HG03571 (cell line): ENCODE results near the gene MVB12B.

Source experiments
- ATAC-seq: cut with Tn5 transposase; IDR thresholded peaks from one replicate; pipeline ENCODE4 v1.9.1; 2021; ENCODE audit not compliant: unreplicated experiment

MVB12B gene

GRCh38 chr9:126329476-126330275, 3.0 kb downstream of the MVB12B start:
- ATAC-seq = no peak

- ATAC-seq = no peak
Observed at GRCh38 chr9:126330536-126330935, 3.9 kb downstream of the MVB12B start.

- ATAC-seq = no peak
Observed at GRCh38 chr9:126331964-126332748, 5.5 kb downstream of the MVB12B start.

DNA sequence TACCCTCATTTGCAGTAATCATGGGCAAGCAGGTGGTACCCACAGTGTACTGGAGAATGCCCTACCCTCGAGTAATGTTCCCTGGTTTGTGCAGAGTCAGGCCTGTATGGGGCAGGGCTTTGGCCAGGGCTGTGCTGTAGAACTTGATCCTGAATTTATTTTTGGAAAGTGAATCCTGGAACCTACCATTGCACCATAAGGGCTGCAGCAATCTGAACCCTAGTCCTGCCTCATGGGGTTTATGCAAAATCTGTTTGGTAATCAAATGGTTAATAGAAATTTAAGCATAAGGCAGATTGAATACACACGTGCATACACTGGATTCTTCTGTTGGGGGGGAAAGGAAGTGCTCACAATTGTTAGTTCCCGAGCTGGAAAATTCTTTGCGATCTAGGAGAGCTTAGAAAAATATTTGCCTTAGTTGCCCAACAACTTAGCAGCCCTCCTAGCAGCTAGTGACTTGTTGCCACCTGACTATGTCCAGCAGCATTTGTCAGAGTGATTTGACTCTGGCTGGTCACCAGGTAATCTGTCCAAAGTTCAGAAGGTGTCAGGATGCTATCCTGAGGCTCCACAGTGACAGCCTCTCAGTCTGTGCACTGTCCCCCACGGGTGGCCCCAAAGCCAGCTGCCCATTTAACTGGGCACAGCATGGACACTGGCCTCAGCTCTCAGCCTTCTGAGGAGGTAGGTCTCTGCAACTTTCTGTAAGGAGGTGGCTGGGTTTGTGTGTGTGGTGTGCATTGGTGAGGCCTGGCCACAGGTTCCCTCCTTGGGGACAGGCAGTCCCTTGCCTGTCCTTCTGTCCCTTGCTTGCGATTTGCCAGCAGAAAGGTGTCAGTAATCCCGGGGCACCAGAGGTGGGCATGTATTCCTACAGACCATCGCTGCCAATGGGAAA, 8.3 kb downstream of the MVB12B start:
- ATAC-seq = no peak

- ATAC-seq = no peak
Observed at GRCh38 chr9:126335837-126336735, 9.5 kb downstream of the MVB12B start.

DNA sequence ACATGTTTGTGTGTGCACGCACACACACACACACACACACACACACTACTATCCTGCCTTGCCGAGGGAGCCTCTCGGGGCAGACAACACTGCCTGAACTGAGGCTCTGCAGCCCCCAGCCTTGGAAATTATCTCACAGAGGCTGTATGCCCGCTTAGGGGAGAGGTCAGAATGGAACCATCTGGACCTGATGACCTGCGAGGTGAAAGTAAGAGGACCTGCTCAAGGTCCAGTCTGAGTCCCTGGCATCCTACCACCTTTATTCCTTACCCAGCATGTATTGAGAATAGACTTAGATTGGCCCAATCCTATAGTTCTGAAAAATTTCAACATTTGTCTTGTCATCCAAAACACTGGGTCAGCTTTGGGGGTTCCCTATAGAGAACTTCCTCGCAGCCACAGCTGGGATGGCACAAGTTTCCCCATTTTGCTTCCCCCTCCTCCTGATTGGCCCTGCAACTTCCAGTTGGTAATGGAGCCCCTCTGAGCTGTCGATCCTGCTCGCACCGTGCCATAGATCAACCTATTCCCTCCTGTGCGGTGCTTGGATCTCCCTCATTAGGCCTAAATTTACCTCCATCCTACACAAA, 10.2 kb downstream of the MVB12B start:
- no peak for ATAC-seq

DNA sequence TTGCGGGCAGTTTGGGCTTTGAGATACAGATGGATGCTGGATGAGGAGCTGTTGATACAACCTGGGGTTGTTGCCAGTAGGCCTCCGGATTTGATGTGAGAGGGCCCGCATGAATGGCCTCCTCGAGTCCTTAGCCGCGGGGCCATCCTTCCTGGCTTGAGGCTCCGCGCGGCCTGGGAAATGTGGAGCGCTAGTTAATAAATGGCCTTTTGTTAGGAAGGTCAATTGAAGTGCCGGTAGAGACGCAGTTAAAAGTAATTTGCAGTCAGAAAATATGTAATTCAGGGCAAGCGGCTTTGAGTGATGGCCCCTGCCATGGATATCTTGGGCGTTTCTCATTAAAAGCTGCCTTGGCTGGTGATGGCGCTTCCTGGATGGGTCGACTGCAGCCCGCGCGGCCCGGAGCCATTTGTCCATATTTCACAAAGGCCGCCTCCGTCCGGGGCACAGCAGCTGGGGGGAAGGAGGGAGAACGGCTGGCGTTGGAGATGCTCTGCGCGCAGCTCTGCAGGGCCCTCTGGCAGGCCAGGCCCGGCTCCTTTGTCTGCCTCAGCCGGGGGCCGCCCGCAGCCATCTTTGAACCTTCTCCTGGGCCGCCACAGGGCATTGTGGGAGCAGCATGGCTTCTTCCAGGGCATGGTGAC, 11.2 kb downstream of the MVB12B start:
- ATAC-seq = no peak

- ATAC-seq = no peak
Observed at GRCh38 chr9:126338945-126339344, 12.3 kb downstream of the MVB12B start.

DNA sequence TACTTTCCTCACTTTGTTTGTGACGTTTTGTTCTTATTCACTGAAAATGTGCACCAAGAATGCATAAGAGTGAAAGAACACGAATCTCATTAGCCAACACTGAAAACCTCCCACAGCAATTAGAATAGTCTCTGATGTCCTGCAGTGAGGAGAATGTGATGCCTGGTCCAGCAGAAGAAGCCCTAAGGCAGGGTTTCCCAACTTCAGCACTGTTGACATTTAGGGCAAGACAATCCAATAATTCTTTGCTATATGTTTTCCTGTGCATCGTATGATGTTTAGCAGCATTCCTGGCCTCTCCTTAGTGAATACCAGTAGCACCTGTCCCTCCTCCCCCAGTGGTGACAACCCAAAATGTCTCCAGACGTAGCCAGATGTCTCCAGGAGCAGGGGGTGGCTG, 14.8 kb downstream of the MVB12B start:
- ATAC-seq = no peak

DNA sequence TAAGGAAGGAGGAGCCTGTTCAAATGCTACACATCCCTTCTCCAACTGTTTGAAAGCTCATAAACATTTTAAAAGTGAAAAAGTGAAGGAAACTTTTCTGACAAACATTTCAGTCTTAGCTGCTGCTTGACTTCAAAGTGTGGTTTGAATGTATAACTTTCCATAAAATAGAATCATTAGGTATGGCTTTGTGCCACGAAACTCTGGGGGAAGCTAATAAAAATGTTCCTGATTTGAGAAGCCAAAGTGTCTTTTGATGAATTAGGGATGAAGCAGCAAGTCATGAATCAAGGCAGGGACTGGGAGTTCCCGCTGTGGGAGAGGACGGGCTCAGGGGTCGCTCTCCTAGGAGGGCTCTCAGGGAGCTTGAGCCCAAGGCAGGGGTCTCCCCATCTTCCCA, 15.3 kb downstream of the MVB12B start:
- no peak for ATAC-seq

DNA sequence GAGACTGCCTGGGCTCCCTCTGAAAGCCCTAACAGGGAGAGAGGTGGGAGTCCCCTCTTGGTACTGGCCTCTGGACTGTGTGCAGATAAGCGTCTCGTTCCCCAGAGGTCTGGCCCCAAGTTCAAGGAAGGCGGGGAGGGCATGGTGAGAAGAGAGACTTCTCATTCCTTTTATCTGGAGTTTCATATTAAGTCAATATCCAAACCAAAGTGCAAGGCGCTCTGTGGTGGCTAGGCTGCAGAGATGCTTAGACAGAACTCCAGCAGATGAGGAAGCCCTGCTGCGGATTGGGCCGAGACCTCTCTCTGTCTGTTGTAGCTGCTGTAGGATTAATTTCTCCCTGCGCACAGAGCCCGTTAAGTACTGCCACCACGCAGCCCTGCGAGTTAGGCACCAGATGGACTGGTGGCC, 16.0 kb downstream of the MVB12B start:
- no peak for ATAC-seq

DNA sequence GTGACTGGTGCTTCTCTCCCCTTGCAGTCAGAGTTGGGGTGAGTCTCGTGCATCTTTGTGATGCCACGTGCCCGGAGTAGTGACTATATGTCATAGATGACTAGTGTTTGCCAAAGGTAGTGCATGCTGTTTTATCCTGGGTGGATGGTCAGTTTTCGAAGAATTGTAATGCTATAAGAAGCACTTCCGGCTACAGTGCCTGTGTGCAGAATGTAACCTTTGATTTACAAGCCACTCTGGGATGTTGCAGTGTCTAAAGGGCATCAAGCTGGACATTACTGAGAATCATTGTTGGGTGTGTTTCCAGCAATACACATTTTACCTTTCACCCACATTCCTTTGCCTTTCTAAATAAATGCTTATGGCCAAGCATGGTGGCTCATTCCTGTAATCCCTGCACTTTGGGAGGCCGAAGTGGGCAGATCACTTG, 16.7 kb downstream of the MVB12B start:
- no peak for ATAC-seq

DNA sequence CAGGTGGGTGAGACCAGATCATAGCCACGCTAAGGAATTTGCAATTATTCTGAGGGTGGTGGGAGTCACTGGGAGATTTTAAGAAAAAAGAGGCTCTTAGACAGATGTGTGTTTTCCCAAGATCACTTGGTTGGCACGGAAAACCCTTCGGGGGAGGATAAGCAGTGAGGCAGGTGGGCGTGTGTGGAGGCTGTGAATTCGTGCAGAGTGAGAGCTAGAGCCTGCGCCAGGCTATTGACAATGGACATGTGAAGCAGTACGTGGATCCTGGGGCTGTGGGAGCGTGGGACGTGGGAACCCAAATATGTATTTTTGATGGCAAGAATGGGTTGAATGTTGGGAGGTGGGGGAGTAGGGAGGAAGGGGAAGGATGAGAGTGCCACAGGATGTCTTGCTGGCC, 19.4 kb downstream of the MVB12B start:
- ATAC-seq = no peak

DNA sequence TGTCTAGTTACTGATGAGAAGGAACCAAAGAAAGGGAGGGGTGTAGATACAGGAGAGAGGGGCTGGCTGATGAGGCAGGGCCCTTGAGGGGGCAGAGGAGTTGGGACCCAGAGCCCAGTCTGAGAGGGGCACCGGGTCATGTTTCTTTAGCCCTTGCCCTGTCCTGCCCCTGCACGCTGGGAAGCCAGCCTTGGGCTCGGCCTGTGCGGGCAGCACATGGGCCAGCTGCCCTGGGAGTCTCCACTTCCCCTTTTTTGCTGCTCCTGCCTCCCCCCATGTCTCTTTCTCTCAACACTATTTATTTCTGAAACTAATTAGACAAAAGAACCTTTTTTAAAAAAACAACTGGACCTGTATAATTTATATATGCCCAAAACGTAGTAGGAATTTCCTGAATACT, 20.5 kb downstream of the MVB12B start:
- ATAC-seq = no peak

DNA sequence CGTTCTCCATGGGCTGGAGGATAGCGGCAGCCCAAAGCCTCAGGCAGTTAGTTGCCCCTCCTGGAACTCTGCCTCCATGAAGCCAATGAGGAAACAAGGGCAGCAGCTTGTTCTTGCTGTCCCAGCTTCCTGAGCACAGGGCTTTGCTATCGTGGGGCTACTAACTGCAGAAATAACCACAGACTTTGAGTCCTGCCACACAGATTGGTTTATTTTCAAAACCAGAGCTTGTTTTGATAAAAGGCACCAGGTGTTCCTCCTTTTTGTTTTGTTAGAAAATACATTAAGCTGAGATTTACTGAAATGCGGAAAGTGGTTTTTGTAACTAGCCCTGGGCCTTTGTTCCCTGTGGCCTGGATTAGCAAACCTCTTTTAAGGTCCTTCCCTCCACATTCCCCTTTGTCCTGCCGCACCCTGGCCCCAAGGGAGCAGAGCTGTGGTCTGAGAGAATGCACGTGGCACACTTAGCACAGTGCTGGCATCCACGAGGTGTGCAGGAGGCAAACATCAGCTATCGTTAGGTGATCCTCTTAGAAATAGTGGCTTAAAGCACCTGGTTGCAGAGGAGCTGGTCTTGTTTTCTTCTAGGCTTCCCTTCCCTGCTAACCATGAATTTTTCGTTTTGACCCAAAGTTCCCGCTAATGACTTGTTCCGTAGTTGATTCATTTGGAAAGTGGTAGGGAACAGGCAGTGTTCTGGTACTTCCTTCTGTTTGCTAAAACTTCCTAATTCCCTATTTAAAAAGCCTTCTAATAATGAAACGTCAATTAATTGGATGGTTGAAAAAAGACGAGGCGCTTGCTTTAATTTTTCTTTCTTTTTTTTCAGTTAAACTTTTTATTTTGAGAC, 21.5 kb downstream of the MVB12B start:
- ATAC-seq = no peak

- no peak for ATAC-seq
Observed at GRCh38 chr9:126348911-126349550, 22.4 kb downstream of the MVB12B start.

DNA sequence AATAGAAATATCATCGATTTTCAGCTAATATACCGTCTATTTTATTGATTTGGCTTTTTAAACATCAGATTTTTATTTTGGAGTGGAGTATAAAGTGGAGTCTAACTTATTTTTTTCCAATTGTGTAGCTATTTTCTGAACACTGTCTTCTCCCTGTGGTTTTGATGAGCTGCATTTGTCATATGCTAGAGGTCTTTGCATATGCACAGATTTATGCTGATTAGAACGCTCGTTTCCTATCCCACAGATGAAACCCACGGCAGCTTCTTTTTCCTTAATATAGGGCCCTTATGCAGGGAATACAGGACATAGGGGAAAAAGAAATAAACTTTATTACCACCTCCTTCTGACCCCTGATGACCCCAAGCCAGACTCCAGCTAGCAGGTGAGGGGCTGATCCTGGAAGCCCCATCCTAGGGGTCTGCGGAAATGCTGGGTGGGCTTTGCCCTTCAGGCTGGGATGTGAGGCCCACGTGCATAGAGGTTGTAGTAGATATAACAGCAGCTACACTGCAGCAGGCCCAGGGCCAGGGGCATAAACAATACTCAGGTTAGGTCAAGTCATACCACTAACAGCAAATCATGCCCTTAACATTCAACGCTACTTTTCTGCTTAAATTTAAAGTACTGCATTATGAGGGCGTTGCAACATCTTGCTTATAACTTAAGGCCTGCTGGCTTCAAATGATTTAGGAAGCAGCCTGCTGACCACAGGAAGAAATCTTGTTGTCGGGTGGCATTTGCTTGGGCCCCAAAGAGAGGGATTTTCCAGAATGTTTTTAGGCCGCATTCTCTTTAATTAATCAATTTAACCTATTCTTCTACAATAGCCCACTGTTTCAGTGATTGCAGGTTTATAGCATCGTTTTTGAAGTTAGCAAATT, 28.5 kb downstream of the MVB12B start:
- no peak for ATAC-seq
